Fibroblast of lung (primary cell): ENCODE results near the gene DUSP19.

Experiments
- CTCF ChIP-seq, 2 donors: IDR thresholded peaks in 1 of 2; conservative IDR thresholded peaks in 1 of 2; 1 replicate in 1 of 2; 2 replicates in 1 of 2; pipeline ENCODE4 v1.5.1; 2011 to 2012; ENCODE audit warnings: low read length in 2 of 2, control low read depth in 1 of 2, inconsistent platforms in 1 of 2, low read depth in 1 of 2, mild to moderate bottlenecking in 1 of 2
- EZH2 ChIP-seq: IDR thresholded peaks from 2 replicates; pipeline ENCODE4 v1.5.1; 2012; ENCODE audit warnings: low read length, control low read depth, mild to moderate bottlenecking; ENCODE audit errors: missing control alignments

GRCh38 chr2:183029219-183029618 lies 49.3 kb upstream of the DUSP19 start:
- no peak for TF ChIP-seq CTCF (conservative IDR thresholded peaks at IDR 0.05 in 1 of 2, IDR thresholded peaks at IDR 0.05 in 1 of 2; ENCODE audit: low read depth in 1 of 2, low read length in 2 of 2)
- TF ChIP-seq EZH2 = no peak
